Stimulated activated CD8-positive, alpha-beta memory T cell treated with anti-CD3 and anti-CD28 coated beads, Interleukin-7, amount 100 ng/mL, for 24 hours (primary cell): ENCODE data around the gene ACSS2.
"Not testable (repeated sequence)": the region's sequence is repeated elsewhere in the genome, so short reads cannot be mapped to it uniquely, and the experiment has no call there.

Experiments
- DNase-seq: peaks from one replicate; pipeline ENCODE4 v3.0.0-alpha.2; 2020; ENCODE audit warnings: low read depth

ACSS2 gene

DNA sequence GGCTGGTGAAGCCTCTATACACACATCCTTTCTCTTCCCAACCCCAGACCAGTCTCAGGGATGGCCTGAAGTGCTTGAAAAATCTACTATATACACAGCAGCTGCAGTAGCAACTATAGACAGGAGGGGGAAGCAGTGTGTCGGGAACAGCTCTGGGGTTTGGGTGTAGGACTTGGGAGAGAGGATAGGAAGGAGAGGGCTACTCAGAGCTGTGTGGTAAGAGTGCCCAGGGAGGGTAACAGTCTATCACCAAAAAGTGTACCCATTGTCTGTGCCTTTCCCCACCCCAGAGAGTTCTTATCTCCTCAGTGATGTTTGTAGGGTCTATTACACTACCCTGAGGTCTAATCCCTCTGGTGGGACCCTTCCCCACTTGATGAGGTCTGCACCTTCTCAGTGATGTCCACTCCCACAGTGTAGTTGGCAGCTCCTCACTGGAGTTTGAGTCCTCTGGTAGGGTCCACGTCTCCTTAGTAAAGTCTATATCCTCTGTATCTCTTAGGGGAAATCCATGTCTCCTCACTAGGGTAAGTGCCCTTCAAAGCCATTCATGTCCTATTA, 2.2 kb upstream of the ACSS2 start:
- DNase-seq, result no peak

DNA sequence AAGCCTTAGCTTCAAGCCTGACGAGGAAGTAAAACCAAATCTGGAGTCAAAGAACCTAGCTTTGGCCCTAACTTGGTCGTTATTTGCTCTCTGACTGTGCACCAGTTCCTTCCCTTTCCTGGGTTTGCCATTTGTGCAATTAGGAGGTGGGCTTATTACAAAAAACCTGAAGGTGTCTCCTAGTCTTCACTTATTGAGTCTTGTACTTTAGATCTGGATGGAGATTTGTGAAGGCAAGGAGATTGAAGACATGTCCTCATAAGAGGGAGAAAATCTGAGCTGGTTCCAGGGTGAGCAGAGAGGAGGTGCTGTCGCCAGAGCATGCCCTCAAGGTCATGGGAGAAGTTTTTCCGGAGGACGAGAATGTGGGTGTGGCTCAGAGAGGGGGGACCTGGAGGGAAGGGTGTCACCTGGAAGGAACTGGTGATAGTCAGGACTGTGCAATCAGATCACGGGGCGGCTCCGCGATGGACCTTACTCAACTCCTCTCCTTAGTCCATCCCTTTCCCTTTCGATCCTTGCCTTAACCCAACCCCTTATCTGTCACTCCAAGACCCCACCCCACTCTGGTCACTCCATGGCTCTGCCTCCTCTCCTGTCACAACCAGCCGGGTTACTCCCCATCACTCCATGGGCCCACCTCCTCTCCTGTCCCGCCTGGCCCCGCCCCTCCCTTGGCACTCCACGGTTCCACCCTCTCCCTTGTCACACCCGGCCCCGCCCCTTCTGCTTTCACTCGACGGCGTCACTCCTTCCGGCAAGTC, 588 bp upstream of the ACSS2 start:
- no peak for DNase-seq

DNA sequence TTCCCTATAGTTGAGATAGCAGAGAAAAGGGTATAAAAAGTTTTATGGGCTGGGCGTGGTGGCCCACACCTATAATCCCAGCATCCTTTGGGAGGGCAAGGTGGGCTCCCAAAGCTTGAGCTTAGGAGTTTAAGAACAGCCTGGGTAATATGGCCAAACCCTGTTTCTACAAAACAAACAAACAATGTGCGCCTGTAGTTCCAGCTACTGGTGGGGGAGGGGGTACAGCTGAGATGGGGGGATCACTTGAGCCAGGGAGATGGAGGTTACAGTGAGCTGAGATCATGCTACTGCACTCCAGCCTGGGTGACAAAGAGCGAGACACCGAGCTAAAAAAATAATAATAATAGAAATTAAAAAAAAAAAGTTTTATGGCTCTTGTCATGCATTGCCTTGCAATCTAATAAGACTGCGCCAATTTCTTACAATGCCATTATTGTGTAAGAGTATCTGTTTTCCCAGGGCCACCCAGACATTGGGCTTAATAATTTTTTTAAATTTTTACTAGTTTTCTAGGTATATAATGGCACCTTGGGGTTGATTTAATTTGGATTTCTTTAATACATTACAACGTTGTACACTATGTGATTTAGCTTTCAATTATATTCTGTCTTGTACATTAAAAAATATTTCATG, 3.9 kb downstream of the ACSS2 start:
- no peak for DNase-seq

GRCh38 chr20:34880971-34881370, 4.6 kb downstream of the ACSS2 start:
- not testable (repeated sequence) for DNase-seq

GRCh38 chr20:34881689-34882088, 5.3 kb downstream of the ACSS2 start:
- no peak for DNase-seq

DNA sequence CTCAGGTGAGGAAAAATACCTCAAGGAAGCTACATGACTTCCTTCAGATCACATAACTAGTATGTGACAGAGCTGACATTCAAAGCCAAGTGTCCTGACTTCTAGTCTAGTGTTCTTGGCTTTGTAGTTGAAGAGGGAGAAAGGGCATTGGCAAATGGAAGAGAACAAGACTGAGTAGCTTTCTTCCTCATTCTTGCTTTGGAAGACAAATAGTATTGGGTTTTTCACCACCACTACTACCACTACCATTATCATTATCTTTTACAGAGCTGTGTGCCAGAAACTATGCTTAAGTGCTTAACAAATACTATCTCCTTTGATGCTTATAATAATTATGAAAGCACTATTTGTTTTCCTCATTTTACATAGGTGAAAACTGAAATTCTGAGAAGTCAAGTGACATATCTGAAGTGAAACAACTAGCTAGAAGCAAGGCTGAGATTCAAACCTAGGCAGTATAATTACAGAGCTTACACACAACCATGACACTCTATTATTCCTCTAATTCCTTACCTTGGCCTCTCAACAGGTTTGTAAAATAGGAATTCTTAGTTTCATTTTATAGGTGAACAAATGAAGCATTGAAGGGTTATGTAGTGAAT, 6.8 kb downstream of the ACSS2 start:
- no peak for DNase-seq

GRCh38 chr20:34883809-34884208, 7.4 kb downstream of the ACSS2 start:
- no peak for DNase-seq

GRCh38 chr20:34884260-34884659, 7.8 kb downstream of the ACSS2 start:
- no peak for DNase-seq

GRCh38 chr20:34886122-34886521, 9.7 kb downstream of the ACSS2 start:
- DNase-seq, result no peak

GRCh38 chr20:34887023-34887422, 10.6 kb downstream of the ACSS2 start:
- no peak for DNase-seq

GRCh38 chr20:34888468-34888867, 12.1 kb downstream of the ACSS2 start:
- DNase-seq, result no peak

GRCh38 chr20:34891166-34892062, 15.0 kb downstream of the ACSS2 start:
- no peak for DNase-seq

DNA sequence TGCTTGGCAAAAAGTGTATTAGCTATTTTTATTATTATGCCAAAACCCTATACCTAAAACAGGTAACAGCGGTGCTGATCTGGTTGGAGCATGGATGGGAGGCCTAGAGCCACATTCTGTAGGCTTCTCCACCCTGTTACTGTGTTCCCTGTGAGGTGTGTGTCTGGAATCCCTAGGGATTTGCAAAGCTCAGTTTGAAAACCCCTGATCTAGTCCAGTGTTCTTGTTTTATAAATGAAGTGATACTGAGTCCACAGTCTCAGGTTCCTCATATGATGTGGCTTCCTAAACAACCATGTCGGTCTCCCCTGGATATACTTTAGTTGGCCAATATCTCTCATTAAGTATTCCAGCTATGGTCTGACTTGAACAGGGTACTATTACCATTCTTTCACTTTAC, 16.3 kb downstream of the ACSS2 start:
- DNase-seq, result no peak

DNA sequence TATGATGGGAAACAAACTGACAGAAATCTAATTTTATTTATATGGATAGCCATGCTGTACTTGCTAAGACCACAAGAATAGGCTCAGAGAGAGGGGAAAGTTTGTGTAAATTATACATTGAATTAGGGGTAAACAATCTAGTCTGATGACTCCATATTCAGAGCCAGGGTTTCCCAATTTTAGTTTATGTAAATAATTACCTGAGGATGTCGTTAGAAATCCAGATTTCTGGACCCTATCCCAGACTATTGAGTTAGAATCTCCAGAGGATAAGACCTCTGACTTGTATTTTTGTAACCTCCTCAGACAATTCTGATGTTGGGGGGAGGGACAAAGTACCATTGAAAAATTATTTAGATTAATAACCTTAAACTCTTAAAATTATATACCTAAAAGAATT, 18.3 kb downstream of the ACSS2 start:
- DNase-seq, result no peak

DNA sequence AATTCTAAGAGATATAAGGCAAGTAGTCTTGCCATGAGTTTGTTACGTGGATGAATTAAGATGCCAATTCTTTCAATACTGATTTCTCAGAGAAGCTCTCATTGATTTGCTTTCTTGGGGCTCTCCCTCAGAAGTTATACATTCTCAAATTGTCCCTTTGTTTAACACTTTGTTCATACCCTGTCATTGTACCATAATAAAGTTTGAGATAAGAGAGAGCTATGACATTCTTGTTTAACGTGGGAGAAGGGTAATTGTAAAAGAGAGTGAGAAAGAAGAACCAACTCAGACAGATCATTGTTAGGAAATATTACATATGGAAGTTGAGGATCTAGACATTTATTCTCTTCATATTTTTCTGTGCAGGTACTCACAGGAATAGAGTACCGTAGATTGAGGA, 19.1 kb downstream of the ACSS2 start:
- DNase-seq, result no peak

DNA sequence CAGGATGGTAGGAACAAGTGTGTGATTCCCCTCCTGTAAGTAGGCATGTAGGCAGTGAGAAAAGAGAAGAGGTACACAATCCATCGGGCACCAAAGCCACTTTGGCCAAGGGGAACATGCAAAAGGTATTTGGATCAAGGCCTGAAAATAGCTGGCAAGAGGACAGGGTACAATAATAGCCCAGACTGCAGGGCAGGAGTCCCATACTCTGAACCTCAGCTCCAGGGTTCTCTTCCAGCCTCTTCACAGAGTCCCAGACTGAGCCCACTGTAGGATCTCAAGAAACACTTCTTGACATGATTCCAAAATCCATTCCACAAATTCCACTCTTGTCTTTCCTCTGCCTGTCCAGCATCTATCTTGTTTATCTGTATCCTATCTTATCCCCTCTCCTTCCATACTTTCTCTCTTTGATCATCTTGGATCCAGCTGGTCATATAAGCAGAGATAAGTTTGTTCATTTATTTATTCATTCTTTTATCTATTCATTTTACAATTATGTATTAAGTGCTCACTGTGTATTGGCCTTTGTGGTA, 19.7 kb downstream of the ACSS2 start:
- DNase-seq, result no peak

DNA sequence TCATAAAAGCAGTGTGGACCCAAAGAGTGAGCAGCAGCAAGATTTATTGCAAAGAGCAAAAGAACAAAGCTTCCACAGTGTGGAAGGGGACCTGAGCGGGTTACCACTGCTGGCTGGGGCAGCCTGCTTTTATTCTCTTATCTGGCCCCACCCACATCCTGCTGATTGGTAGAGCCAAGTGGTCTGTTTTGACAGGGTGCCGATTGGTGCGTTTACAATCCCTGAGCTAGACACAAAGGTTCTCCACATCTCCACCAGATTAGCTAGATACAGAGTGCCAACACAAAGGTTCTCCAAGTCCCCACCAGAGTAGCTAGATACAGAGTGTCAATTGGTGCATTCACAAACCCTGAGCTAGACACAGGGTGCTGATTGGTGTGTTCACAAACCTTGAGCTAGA, 21.7 kb downstream of the ACSS2 start:
- not testable (repeated sequence) for DNase-seq

GRCh38 chr20:34898731-34899130, 22.3 kb downstream of the ACSS2 start:
- not testable (repeated sequence) for DNase-seq

DNA sequence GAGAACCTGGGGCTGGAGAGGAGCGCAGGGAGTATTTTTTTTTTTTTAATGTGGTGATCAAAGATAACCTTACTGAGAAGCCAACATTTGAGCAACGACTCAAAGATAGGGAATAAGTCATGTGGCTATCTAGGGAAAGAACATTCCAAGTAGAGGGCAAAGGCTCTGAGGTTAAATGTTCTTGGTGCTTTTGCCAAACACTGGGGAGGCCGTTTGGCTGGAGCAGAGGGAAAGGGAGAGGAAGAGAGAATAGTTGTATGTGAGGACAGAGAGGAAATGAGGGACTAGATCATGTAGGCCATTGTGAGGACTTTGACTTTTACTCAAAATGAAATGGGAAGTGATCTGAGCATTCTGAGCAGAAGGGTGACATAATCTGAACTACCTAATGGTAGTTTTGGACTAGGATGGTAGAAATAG, 27.8 kb downstream of the ACSS2 start:
- DNase-seq, result no peak

DNA sequence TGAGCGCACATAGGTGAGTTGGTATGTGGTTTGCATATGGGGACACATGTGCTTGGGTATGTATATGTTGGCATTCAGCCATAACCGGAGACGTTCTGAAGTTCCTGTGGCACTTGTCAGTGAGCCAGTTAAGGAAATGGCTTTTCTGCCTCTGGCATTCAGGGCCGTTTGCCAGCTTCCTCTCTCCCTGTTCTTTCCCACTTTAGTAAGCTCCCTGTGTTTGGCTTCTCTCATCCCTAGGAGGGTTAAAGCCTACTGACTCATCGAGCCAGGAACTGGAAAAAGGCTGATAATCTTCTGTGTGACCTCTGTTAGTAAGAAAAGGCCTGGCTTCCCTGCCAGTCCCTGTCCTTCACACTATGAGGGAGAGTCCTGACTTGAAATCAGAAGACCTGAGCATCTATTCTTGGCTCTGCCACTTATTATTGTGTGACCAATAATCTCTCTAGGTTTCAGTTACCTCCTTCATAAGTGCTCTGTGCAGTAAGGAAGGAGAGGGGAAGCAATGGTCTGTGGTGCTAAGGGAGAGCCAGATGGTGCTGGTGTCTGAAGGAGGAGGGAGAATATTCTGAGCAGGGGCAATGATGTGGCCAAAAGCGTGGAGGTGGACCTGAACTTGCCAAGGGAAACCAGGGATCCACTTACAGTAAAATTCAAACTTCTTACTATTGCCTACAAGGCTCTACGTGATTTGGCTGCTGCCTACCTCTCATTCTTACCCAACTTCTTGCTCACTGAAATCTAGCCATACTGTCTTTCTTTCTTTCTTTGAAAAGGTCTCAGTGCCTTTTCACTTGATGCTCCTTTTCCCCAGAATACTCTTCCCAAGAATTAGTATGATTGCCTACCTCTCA, 31.4 kb downstream of the ACSS2 start:
- no peak for DNase-seq

GRCh38 chr20:34915131-34915530, 38.7 kb downstream of the ACSS2 start:
- no peak for DNase-seq
